HG02970 (cell line): Measurements from ENCODE around the gene NPIPB9.

ENCODE experiments used
- ATAC-seq: cut with Tn5 transposase; IDR thresholded peaks from one replicate; pipeline ENCODE4 v1.9.1; 2021; ENCODE audit warnings: mild to moderate bottlenecking, moderate library complexity, moderate number of reproducible peaks; ENCODE audit not compliant: unreplicated experiment, low FRiP score

Gene NPIPB9

GRCh38 chr16:28821874-28822519 lies 70.4 kb downstream of the NPIPB9 start:
- no peak for ATAC-seq
